Measurements from ENCODE around the gene NISCH.
A peak's percentile ranks its signal among the peaks of the same experiment; 100 is the strongest.

NISCH gene

GRCh38 chr3:52528586-52529375, 73.4 kb downstream of the NISCH start:
- DNase-seq = no peak

- DNase-seq = no peak
Measured at GRCh38 chr3:52529376-52530333, 74.3 kb downstream of the NISCH start.

GRCh38 chr3:52530918-52531826, 75.8 kb downstream of the NISCH start:
- no peak for DNase-seq

GRCh38 chr3:52531860-52532516, 76.6 kb downstream of the NISCH start:
- no peak for DNase-seq

- no peak for DNase-seq
Measured at GRCh38 chr3:52532517-52532837, 77.1 kb downstream of the NISCH start.

- DNase-seq = no peak
Measured at GRCh38 chr3:52532838-52533622, 77.6 kb downstream of the NISCH start.

- DNase-seq = peak; percentile 45
Measured at GRCh38 chr3:52533623-52534280, 78.3 kb downstream of the NISCH start, which contains the start of gene NT5DC2. TSS of gene NT5DC2 (minus strand) at chr3:52533857. CDS start at chr3:52533737, 120 bp downstream.

- DNase-seq = peak; percentile 54
Measured at GRCh38 chr3:52534281-52535183, 79.1 kb downstream of the NISCH start.

- peak; percentile 7 for DNase-seq
Measured at GRCh38 chr3:52535411-52536111, 80.2 kb downstream of the NISCH start.

GRCh38 chr3:52536112-52536368, 80.6 kb downstream of the NISCH start:
- DNase-seq = no peak

- peak; percentile 95 for DNase-seq
Measured at GRCh38 chr3:52536369-52537164, 81.2 kb downstream of the NISCH start, which contains the start of gene UQCC5. TSS of gene UQCC5 (plus strand) at chr3:52536605. CDS start at chr3:52536756, 151 bp downstream.

- DNase-seq = no peak
Measured at GRCh38 chr3:52537165-52537620, 81.8 kb downstream of the NISCH start.

GRCh38 chr3:52537726-52538421, 82.5 kb downstream of the NISCH start:
- DNase-seq = no peak

GRCh38 chr3:52539010-52539653, 83.7 kb downstream of the NISCH start:
- DNase-seq = no peak

GRCh38 chr3:52541050-52541449, 85.6 kb downstream of the NISCH start:
- no peak for DNase-seq

Data from NCI-H1092 treated with DMSO at 0.1 percent for 48 hours (cell line).